Breast epithelium (tissue), 3 donors: Measurements from ENCODE around the gene GDPD5.

ENCODE experiments used
- POLR2AphosphoS5 ChIP-seq, 3 donors: sonication (generic); formaldehyde crosslinking; IDR thresholded peaks; one replicate each; pipeline ENCODE4 v1.6.1; 2017; ENCODE audit warnings: antibody characterized with exemption in 3 of 3
- TF ChIP-seq, protein P1 (sequence below), 3 donors: fragments of 450-650 bp; IDR thresholded peaks; one replicate each; pipeline ENCODE4 v1.5.1; 2016 to 2017; ENCODE audit warnings: antibody characterized with exemption in 3 of 3, mild to moderate bottlenecking in 3 of 3, moderate library complexity in 3 of 3

DNA sequence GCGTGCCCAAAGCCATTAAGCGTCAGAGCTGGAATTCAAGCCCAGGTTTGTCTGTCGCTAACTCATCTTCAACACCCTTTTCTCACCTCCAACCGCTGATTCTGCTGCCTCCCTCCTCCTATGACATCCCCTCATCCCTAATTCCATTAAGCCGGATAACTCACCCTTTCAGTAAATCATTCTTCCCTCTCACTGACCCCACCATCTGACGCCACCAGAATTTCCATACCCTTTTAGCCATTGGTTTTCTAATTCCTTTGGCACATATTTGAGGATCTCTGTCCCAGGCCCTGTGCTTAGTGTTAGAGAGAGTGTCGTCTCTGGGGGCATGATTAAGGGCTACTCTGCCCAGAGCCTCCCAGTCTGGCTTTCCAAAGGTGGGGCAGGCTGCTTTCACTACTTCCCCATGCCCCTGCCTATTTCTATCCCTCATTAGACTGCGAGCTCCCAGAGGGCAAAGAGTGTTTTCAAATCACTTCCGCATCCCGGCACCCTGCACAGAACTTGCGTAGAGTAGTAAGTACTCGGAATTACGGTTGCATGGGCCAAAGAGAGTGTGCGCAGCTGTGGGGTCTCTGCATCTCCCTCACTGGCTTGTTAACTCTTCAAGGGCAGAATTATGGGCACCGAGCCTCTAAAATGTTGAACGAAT is 96.6 kb downstream of the GDPD5 start:
- TF ChIP-seq POLR2AphosphoS5 (IDR thresholded peaks at IDR 0.05): no peak
- TF ChIP-seq, protein P1, sequence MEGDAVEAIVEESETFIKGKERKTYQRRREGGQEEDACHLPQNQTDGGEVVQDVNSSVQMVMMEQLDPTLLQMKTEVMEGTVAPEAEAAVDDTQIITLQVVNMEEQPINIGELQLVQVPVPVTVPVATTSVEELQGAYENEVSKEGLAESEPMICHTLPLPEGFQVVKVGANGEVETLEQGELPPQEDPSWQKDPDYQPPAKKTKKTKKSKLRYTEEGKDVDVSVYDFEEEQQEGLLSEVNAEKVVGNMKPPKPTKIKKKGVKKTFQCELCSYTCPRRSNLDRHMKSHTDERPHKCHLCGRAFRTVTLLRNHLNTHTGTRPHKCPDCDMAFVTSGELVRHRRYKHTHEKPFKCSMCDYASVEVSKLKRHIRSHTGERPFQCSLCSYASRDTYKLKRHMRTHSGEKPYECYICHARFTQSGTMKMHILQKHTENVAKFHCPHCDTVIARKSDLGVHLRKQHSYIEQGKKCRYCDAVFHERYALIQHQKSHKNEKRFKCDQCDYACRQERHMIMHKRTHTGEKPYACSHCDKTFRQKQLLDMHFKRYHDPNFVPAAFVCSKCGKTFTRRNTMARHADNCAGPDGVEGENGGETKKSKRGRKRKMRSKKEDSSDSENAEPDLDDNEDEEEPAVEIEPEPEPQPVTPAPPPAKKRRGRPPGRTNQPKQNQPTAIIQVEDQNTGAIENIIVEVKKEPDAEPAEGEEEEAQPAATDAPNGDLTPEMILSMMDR (IDR thresholded peaks at IDR 0.05): no peak
